GM12878 (cell line): Measurements from ENCODE around the gene HENMT1. TPM values are rescaled to one million over a fixed set of nuclear protein-coding genes. Genes with fewer than 3 reads are reported as not detected.

ENCODE experiments used
- ATAC-seq: fragments of 200-7000 bp; cut with Tn5 transposase; 3 replicates; pipeline ENCODE4 v1.9.1; 2020; ENCODE audit warnings: mild to moderate bottlenecking, moderate library complexity
- Bru-seq: library from RNA; stranded (reverse); fragments of 400-500 nt; gene quantifications from one replicate; lab custom pipeline; 2021; lab: Mats Ljungman, UMichigan
- BruChase-seq, 2 experiments: library from RNA; stranded (reverse); fragments of 400-500 nt; gene quantifications; one replicate each; lab custom pipeline; 2021; lab: Mats Ljungman, UMichigan
- BruUV-seq: library from RNA; stranded (reverse); fragments of 400-500 nt; replicated peaks from 2 replicates; lab custom pipeline; 2021; lab: Mats Ljungman, UMichigan
- CTCF ChIA-PET: fragments of 300-600 bp; sonication (Branson Sonifier 250); formaldehyde crosslinking; extraction: SDS; loops from one replicate; lab custom pipeline; 2021; ENCODE audit warnings: inconsistent platforms; lab: Yijun Ruan, JAX
- POLR2A ChIA-PET: fragments of 350-600 bp; formaldehyde crosslinking; extraction: SDS; loops from one replicate; lab custom pipeline; 2021; ENCODE audit warnings: inconsistent platforms; lab: Charles Lee
- RAD21 ChIA-PET: fragments of 300-600 bp; sonication (Branson Sonifier 250); formaldehyde crosslinking; loops from one replicate; lab custom pipeline; 2023; ENCODE audit warnings: antibody characterized with exemption; ENCODE audit not compliant: unreplicated experiment; lab: Charles Lee
- SMC1A ChIA-PET: fragments of 300-600 bp; sonication (Branson Sonifier 250); formaldehyde crosslinking; loops from one replicate; lab custom pipeline; 2023; ENCODE audit not compliant: unreplicated experiment, uncharacterized antibody; lab: Charles Lee
- DNase-seq: peaks from one replicate; pipeline ENCODE4 v3.0.0-alpha.2; 2011; ENCODE audit warnings: low read depth, low spot score
- FAIRE-seq: peaks from 3 replicates; lab custom pipeline; 2011; peaks lifted over from hg19 to GRCh38; lab: Jason Lieb, UNC
- H2AFZ ChIP-seq: 2 replicates; pipeline ENCODE4 v1.6.0; 2011; ENCODE audit warnings: low read depth, low read length, control low read depth; ENCODE audit not compliant: control insufficient read depth
- H3K27ac ChIP-seq: 2 replicates; pipeline ENCODE4 v1.5.1; 2011; ENCODE audit warnings: control low read depth; ENCODE audit not compliant: control insufficient read depth, insufficient read depth
- H3K27me3 ChIP-seq, 2 experiments: replicated peaks in 1 of 2; 2 replicates each; pipeline versions ENCODE4 v1.6.0 to v1.6.1; 2011; ENCODE audit warnings: low read length in 1 of 2; ENCODE audit not compliant: control insufficient read depth in 2 of 2, insufficient read depth in 2 of 2
- H3K36me3 ChIP-seq, 2 experiments: 2 replicates each; pipeline ENCODE4 v1.5.1; 2011; ENCODE audit warnings: low read length in 1 of 2; ENCODE audit not compliant: control insufficient read depth in 2 of 2, insufficient read depth in 2 of 2
- H3K4me1 ChIP-seq: 2 replicates; pipeline ENCODE4 v1.6.1; 2011; ENCODE audit warnings: mild to moderate bottlenecking, low read length, moderate library complexity, mixed read lengths; ENCODE audit not compliant: control insufficient read depth, insufficient read depth
- H3K4me2 ChIP-seq: 2 replicates; pipeline ENCODE4 v1.6.0; 2011; ENCODE audit warnings: control low read depth; ENCODE audit not compliant: control insufficient read depth, insufficient read depth
- H3K4me3 ChIP-seq: fragments of 200-600 bp; sonication (generic); 2 replicates; pipeline ENCODE4 v1.5.1; 2016
- H3K79me2 ChIP-seq: 2 replicates; pipeline ENCODE4 v1.6.0; 2011; ENCODE audit warnings: low read length; ENCODE audit not compliant: control insufficient read depth, insufficient read depth
- H3K9ac ChIP-seq: 2 replicates; pipeline ENCODE4 v1.8.0; 2011; ENCODE audit warnings: low read length, control low read depth, mixed read lengths; ENCODE audit not compliant: control insufficient read depth, insufficient read depth
- H3K9me3 ChIP-seq: replicated peaks from 3 replicates; pipeline ENCODE4 v1.5.1; 2011; ENCODE audit warnings: mild to moderate bottlenecking, low read length; ENCODE audit not compliant: control insufficient read depth, insufficient read depth
- H4K20me1 ChIP-seq: 2 replicates; pipeline ENCODE4 v1.6.0; 2011; ENCODE audit not compliant: control insufficient read depth, insufficient read depth
- BACH1 ChIP-seq: fragments of 450-650 bp; IDR thresholded peaks from 2 replicates; pipeline ENCODE4 v1.6.1; 2017; ENCODE audit warnings: mild to moderate bottlenecking, borderline replicate concordance
- BCL11A ChIP-seq: IDR thresholded peaks from 2 replicates; pipeline ENCODE4 v1.6.1; 2011; ENCODE audit warnings: low read depth, low read length
- CREB1 ChIP-seq: IDR thresholded peaks from 2 replicates; pipeline ENCODE4 v1.6.1; 2012; ENCODE audit warnings: low read depth, mild to moderate bottlenecking, inconsistent platforms
- CREM ChIP-seq: IDR thresholded peaks from 2 replicates; pipeline ENCODE4 v1.6.1; 2014; ENCODE audit warnings: antibody characterized with exemption, low read depth
- DPF2 ChIP-seq: fragments of 450-650 bp; IDR thresholded peaks from 2 replicates; pipeline ENCODE4 v1.6.1; 2017; ENCODE audit warnings: mild to moderate bottlenecking
- ETV6 ChIP-seq, 2 experiments: fragments of 450-650 bp in 1 of 2; IDR thresholded peaks in 1 of 2; conservative IDR thresholded peaks in 1 of 2; 2 replicates each; pipeline ENCODE4 v1.6.1; 2014; ENCODE audit warnings: antibody characterized with exemption in 1 of 2, borderline replicate concordance in 1 of 2, low read depth in 1 of 2, mild to moderate bottlenecking in 1 of 2, moderate library complexity in 1 of 2
- JUND ChIP-seq: IDR thresholded peaks from 2 replicates; pipeline ENCODE4 v1.6.1; 2012; ENCODE audit warnings: low read depth, mild to moderate bottlenecking, low read length, improper control_type of control experiment, moderate library complexity
- MAX ChIP-seq: IDR thresholded peaks from 2 replicates; pipeline ENCODE4 v1.6.1; 2012; ENCODE audit warnings: low read depth, low read length, improper control_type of control experiment
- NBN ChIP-seq: fragments of 450-650 bp; IDR thresholded peaks from 2 replicates; pipeline ENCODE4 v1.6.1; 2016
- PAX8 ChIP-seq: fragments of 450-650 bp; IDR thresholded peaks from 2 replicates; pipeline ENCODE4 v1.6.1; 2017; ENCODE audit warnings: mild to moderate bottlenecking, moderate library complexity
- PML ChIP-seq: IDR thresholded peaks from 2 replicates; pipeline ENCODE4 v1.6.1; 2012; ENCODE audit warnings: low read length, inconsistent platforms
- RELA ChIP-seq: fragments of 450-650 bp; IDR thresholded peaks from 2 replicates; pipeline ENCODE4 v1.8.0; 2014; ENCODE audit warnings: borderline replicate concordance; ENCODE audit not compliant: partially characterized antibody
- RUNX3 ChIP-seq: IDR thresholded peaks from 2 replicates; pipeline ENCODE4 v1.6.1; 2012; ENCODE audit warnings: low read length, inconsistent platforms
- STAT1 ChIP-seq: fragments of 450-650 bp; conservative IDR thresholded peaks from 2 replicates; pipeline ENCODE4 v1.6.1; 2014; ENCODE audit warnings: antibody characterized with exemption, mild to moderate bottlenecking
- TCF12 ChIP-seq: IDR thresholded peaks from 2 replicates; pipeline ENCODE4 v1.6.1; 2011; ENCODE audit warnings: low read depth, mild to moderate bottlenecking, low read length
- ZBTB4 ChIP-seq: fragments of 450-650 bp; formaldehyde crosslinking; IDR thresholded peaks from 2 replicates; pipeline ENCODE4 v1.4.0; 2022; ENCODE audit warnings: mild to moderate bottlenecking, moderate library complexity
- ZNF622 ChIP-seq: fragments of 450-650 bp; IDR thresholded peaks from 2 replicates; pipeline ENCODE4 v1.6.1; 2017; ENCODE audit warnings: mild to moderate bottlenecking, inconsistent platforms
- WGBS: methylation state at CpG from one replicate; pipeline ENCODE4 v1.1.6; 2016; ENCODE audit warnings: low lambda C conversion rate; ENCODE audit not compliant: insufficient replicate concordance, insufficient coverage; ENCODE audit errors: missing lambda C conversion rate; 5-methylcytosine and 5-hydroxymethylcytosine counted together
- in situ Hi-C: fragments of 300-500 bp; cut with MboI; formaldehyde crosslinking; loops from 9 replicates; pipeline ENCODE4 v1.14.3; 2018; ENCODE audit warnings: mixed read lengths
- intact Hi-C: fragments of 100-400 bp; cut with micrococcal nuclease; formaldehyde crosslinking; loops from one replicate; pipeline ENCODE4 v1.14.2; 2022; ENCODE audit not compliant: unreplicated experiment
- long read RNA-seq, 2 experiments: library from polyadenylated mRNA; unstranded; transcript quantifications; one replicate each; pipeline ENCODE4 v2.0.0, GENCODE V29; 2019 to 2020
- polyA minus RNA-seq, 3 experiments: library from RNA; depleted of rRNA, polyadenylated mRNA; stranded (reverse); fragments of >200 nt; gene quantifications; 2 replicates each; pipeline ENCODE4 v1.2.3, GENCODE V29; 2011
- polyA plus RNA-seq, 11 experiments: library from polyadenylated mRNA; depleted of rRNA in 4 of 11; unstranded in 6 of 11; stranded (reverse) in 5 of 11; fragments of >200 nt; fragmentation: Nextera tagmentation in 4 of 11; fragmentation: Illumina TruSeq in 1 of 11; extraction: Ambion mirVana in 4 of 11; extraction: Trizol in 1 of 11; gene quantifications; 1 replicate in 1 of 11; 2 replicates in 10 of 11; pipeline versions ENCODE4 v1.2.1 to v1.2.3, GENCODE V29; 2011 to 2016; ENCODE audit warnings: inconsistent platforms in 2 of 11, missing spikeins in 2 of 11, low read depth in 1 of 11
- total RNA-seq, 4 experiments: library from RNA; depleted of rRNA in 3 of 4; stranded (reverse); fragments of >200 nt in 3 of 4; fragmentation: Illumina TruSeq in 1 of 4; extraction: Trizol in 1 of 4; gene quantifications; 2 replicates each; pipeline versions ENCODE4 v1.2.1 to v1.2.3, GENCODE V29; 2013 to 2021

Gene HENMT1
- total RNA-seq (2013; cell fraction: nucleolus; rRNA removed), result 1.9 and 4.2 TPM in 2 replicates
- total RNA-seq (2014; rRNA removed), result 8.1 and 9.0 TPM in 2 replicates
- 10.1 and 10.5 TPM in 2 replicates for total RNA-seq (2014; rRNA removed; fragmentation: Illumina TruSeq; extraction: Trizol)
- total RNA-seq (2021), result 6.0 and 8.3 TPM in 2 replicates
- 2.5 TPM for polyA plus RNA-seq (2011; ENCODE audit: low read depth)
- 4.4 and 7.3 TPM in 2 replicates for polyA plus RNA-seq (2011; rRNA removed)
- polyA plus RNA-seq (2011; cell fraction: cytosol; rRNA removed), result 2.0 and 2.5 TPM in 2 replicates
- 1.4 and 1.9 TPM in 2 replicates for polyA plus RNA-seq (2011; cell fraction: nucleus; rRNA removed)
- 2.8 and 3.4 TPM in 2 replicates for polyA plus RNA-seq (2012)
- 10.7 and 13.6 TPM in 2 replicates for polyA plus RNA-seq (2014; fragmentation: Illumina TruSeq; extraction: Trizol)
- 10 to 100 TPM; 13.6 to 15.2 TPM for polyA plus RNA-seq (2014; fragmentation: Nextera tagmentation; extraction: Ambion mirVana)
- polyA plus RNA-seq (2014; rRNA removed), result 7.1 and 8.7 TPM in 2 replicates
- 10 to 100 TPM; 13.0 to 15.6 TPM for polyA plus RNA-seq (2016; fragmentation: Nextera tagmentation; extraction: Ambion mirVana)
- polyA minus RNA-seq (2011; rRNA and poly(A)+ RNA removed), result 0.98 and 1.8 TPM in 2 replicates
- polyA minus RNA-seq (2011; cell fraction: cytosol; rRNA and poly(A)+ RNA removed), result 0.67 and 0.94 TPM in 2 replicates
- polyA minus RNA-seq (2011; cell fraction: nucleus; rRNA and poly(A)+ RNA removed), result 0.12 and 0.38 TPM in 2 replicates
- percentile 56 among the genes with signal in this experiment for Bru-seq, nascent RNA
- BruChase-seq, experiment 1, labeled RNA remaining after a 6-hour chase, result percentile 49 among the genes with signal in this experiment
- BruChase-seq, experiment 2, labeled RNA remaining after a 2-hour chase, result percentile 48 among the genes with signal in this experiment
- long read RNA-seq, experiment 1, partial matches to known transcripts, result 0 of 5 reads
- long read RNA-seq, experiment 1, other reads (novel, unspliced or antisense), result 0 of 5 reads
- long read RNA-seq, experiment 2, transcript HENMT1-203 (8 exons, 1,696 nt), result minor isoform, 21 of 67 reads
- long read RNA-seq, experiment 2, transcript HENMT1-202 (8 exons, 1,874 nt), result major isoform, 35 of 67 reads
- long read RNA-seq, experiment 2, partial matches to known transcripts, result 2 of 67 reads
- long read RNA-seq, experiment 2, other reads (novel, unspliced or antisense), result 9 of 67 reads

GRCh38 chr1:108661030-108661609, at the start of gene HENMT1:
Gene HENMT1, minus strand, starts transcription at chr1:108661093. Its CDS starts 1,209 bp downstream, at chr1:108659884.
- H3K27ac ChIP-seq, result peak within 1 kb of the TSS; percentile 82
- H3K9me3 ChIP-seq, result no peaks in the 10 kb centered on the region
- H4K20me1 ChIP-seq, result no peaks in the 10 kb centered on the region
- 1% methylated on average over 72 of the region's 81 CpGs for WGBS
- ATAC-seq, result peak; percentile 91
- intact Hi-C loops, result loop anchor here (5.0 kb wide), 1 partner anchor 104 kb away; no protein-coding TSS in a partner anchor
- DNase-seq, result peak; percentile 23
- POLR2A ChIA-PET, result interaction anchor here (1.4 kb wide), 1 partner anchor 31 kb away, joined by 7 read pairs; the partner anchor contains the start of gene PRPF38B
- no peaks in the 10 kb centered on the region for H3K27me3 ChIP-seq
- peak within 1 kb of the TSS; percentile 94 for H2AFZ ChIP-seq
- peak within 1 kb of the TSS; percentile 88 for H3K9ac ChIP-seq
- H3K4me3 ChIP-seq, result peak within 1 kb of the TSS; percentile 62
- SMC1A ChIA-PET, result interaction anchor here (0.6 to 2.6 kb wide), 5 partner anchors 21 to 124 kb away, joined by 3 to 10 read pairs (median 4); partner anchors contain the start of gene PRPF38B
- RAD21 ChIA-PET, result interaction anchor here (0.8 to 2.8 kb wide), 4 partner anchors 17 to 33 kb away, joined by 3 to 12 read pairs (median 5); partner anchors contain the start of gene PRPF38B
- in situ Hi-C loops, result no loop called here
- H3K36me3 ChIP-seq, result no peaks in the 10 kb centered on the region
- CTCF ChIA-PET, result interaction anchor here (1.5 to 1.6 kb wide), 2 partner anchors 17 to 31 kb away, joined by 5 read pairs; partner anchors contain the start of gene PRPF38B
- FAIRE-seq, result no peak
- no TSS peak for BruUV-seq
- H3K4me1 ChIP-seq, result peaks cover 10% of the 10 kb centered on the region; the same call in 1 of the 2 replicates
- peak within 1 kb of the TSS; percentile 95 for H3K4me2 ChIP-seq
- no peaks in the 10 kb centered on the region; the same call in 1 of the 2 replicates for H3K79me2 ChIP-seq
- peak; percentile 60; the same call in 1 of the 2 replicates for TF ChIP-seq TCF12
- peak; percentile 56; the same call in 1 of the 2 replicates for TF ChIP-seq STAT1
- TF ChIP-seq MAX, result peak; percentile 91
- TF ChIP-seq BACH1, result peak; percentile 24; the same call in 1 of the 2 replicates
- 0 out of 2 replicates have a peak, but pooled peaks have one; percentile 18 for TF ChIP-seq JUND
- TF ChIP-seq RUNX3, result peak; percentile 51
- TF ChIP-seq ZBTB4, result no peak
- TF ChIP-seq DPF2, result peak; percentile 83; the same call in 1 of the 2 replicates
- peak; percentile 59 for TF ChIP-seq CREB1
- no peak for TF ChIP-seq BCL11A
- peak; percentile 53 for TF ChIP-seq CREM
- TF ChIP-seq ZNF622, result no peak
- no peak for TF ChIP-seq PML
- TF ChIP-seq ETV6 (conservative IDR thresholded peaks at IDR 0.05 in 1 of 2, IDR thresholded peaks at IDR 0.05 in 1 of 2; ENCODE audit: borderline replicate concordance in 1 of 2, low read depth in 1 of 2), result no peak
- TF ChIP-seq RELA, result peak; percentile 80
- no peak for TF ChIP-seq NBN
- no peak for TF ChIP-seq PAX8
